Measurements from ENCODE around the gene MUC13.

The MUC13 gene

GRCh38 chr3:124903896-124904834 is 30.4 kb downstream of the MUC13 start:
- DNase-seq (ENCODE audit: low read depth) = no peak

- DNase-seq (ENCODE audit: low read depth) = no peak
These were observed 37.6 kb downstream of the MUC13 start for GRCh38 chr3:124896824-124897526.

DNA sequence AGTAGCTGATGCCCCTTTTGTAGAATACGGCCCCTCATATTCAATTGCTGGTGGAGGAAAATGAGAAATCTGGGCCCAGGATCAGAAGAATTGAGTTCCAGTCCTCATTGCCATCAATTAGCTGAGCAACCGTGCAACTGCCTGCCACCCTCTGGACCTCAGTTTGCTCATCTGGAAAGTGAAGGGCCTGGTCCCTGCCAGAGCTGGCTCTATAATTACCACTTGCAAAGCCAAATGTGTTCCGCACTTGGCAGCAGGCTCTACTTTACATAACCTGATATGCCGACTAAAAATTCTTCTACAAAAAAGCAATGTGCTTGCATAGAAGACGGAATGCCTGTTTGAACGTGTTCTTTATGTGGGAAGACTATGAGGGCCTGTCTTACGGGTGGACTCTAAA is 38.8 kb downstream of the MUC13 start:
- no peak for DNase-seq (ENCODE audit: low read depth)

- DNase-seq (ENCODE audit: low read depth) = no peak
These were observed 41.0 kb downstream of the MUC13 start for GRCh38 chr3:124893526-124893925.

DNA sequence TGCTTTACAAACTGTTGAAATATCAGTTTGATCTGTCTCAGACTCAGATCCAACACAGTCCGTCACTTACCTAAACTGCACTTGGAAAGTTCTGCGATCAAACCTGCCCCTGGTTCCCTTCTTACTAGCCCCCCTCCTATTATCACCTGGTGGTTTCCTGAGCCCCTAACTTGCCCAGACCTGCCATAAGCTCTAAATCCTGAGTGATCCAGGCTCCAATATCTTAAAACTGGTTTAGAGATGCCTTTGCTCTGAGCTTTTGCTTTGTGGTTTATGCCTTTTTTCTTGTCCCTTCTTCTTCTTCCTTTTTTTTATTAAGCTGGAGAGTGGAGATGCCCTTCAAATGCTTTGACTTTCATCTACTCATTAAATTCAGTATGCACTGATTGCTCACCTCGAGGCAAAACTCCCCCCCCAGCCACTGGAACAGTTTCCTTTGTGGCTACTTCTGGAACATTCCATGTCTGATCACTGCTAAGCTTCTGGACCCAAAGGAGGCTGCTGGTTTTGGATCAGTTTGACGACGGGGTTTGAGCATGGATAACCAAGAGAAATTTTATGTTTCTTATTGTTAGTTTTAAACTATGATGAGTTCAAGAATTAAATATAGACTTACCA is 43.9 kb downstream of the MUC13 start:
- no peak for DNase-seq (ENCODE audit: low read depth)

- DNase-seq (ENCODE audit: low read depth) = no peak
These were observed 45.8 kb downstream of the MUC13 start for GRCh38 chr3:124888482-124889441.

- DNase-seq (ENCODE audit: low read depth) = no peak
These were observed 46.6 kb downstream of the MUC13 start for GRCh38 chr3:124887932-124888298.

DNA sequence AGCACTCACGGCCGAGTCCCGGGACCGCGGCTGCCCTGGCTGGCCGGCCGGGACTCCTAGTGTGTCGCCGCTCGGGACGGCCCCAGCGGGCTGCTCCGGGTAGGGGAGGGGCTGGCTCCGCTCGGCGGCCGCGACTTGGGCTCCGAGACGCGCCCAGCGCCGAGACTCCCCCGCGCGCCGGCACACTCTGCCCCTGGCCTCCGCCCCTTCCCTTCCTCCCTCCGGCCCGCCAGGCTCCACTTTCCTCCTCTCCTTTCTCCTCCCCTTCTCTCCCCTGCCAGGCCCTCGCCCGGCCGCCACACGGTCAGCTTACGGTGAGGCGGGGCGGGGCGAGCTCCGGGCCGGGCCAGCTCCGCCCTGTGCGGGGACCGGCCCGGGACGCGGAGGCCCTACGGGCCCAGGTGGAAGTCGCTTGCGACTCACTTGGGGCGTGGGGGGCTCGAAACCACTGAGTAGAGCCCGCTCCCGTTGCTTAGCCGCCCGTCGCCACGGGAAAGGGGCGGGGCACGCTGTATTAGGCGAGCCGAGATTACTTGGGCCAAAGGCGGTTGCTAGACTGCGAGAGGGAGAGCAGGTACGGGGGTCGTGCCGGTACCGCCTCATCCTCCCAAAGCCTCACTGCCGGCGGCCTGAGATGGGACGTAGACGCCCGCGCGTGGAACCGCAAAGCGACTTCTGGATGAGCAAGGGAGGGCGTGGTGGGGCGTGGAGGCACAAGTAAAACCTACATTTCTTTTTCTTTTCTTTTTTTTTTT is 47.2 kb downstream of the MUC13 start, which contains the start of gene ITGB5:
TSS of gene ITGB5 (minus strand) at position 189 of the 755 bp plus-strand sequence. CDS start 365 bp downstream, outside the sequence.
- DNase-seq (ENCODE audit: low read depth) = peak; percentile 21

DNA sequence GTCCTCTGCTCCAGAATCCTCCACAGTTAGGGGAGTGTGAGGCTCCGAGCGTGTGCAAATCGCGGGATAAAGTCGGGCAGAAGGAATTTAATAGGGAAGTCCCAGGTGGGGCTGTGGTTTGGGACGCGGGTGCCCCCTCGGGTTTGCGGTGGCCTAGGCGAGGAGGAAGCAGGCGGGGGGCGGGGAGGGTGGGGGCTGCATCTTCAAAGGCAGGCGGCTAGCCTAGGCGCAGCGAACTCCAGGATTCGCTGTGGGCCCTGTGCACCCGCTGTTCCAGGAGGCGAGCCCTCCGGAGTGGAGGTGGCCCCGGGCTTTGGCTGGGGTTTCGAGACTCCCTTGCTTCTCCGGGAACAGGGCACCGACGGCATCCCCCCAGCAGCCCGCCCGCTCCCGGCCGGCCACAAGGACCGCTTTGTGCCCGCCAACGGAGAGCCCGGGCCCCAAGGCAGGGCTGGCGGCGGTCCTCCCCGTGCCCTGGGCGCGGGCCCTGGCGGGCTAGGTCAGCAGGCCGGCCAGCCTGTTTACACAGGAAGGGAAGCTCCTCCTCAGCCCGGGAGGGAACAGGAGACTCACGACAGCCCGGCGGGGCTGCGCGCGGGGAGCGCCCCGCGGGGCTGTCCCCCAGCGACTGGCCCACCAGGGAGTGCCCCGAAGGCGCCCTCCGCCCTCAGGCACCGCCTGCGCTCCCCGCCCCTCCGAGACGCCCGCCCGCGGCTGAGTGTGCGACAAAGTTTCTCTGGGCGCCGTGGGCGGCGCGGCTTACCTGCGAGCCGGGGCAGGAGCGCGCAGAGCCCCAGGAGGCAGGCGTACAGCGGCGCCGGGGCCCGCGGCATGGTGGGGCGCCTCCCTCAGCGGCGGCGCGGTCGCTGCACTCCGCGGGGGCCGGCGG is 48.1 kb downstream of the MUC13 start:
- peak; percentile 14 for DNase-seq (ENCODE audit: low read depth)

GRCh38 chr3:124885466-124886167 is 48.9 kb downstream of the MUC13 start:
- no peak for DNase-seq (ENCODE audit: low read depth)

GRCh38 chr3:124884474-124885101 is 50.0 kb downstream of the MUC13 start:
- no peak for DNase-seq (ENCODE audit: low read depth)

DNA sequence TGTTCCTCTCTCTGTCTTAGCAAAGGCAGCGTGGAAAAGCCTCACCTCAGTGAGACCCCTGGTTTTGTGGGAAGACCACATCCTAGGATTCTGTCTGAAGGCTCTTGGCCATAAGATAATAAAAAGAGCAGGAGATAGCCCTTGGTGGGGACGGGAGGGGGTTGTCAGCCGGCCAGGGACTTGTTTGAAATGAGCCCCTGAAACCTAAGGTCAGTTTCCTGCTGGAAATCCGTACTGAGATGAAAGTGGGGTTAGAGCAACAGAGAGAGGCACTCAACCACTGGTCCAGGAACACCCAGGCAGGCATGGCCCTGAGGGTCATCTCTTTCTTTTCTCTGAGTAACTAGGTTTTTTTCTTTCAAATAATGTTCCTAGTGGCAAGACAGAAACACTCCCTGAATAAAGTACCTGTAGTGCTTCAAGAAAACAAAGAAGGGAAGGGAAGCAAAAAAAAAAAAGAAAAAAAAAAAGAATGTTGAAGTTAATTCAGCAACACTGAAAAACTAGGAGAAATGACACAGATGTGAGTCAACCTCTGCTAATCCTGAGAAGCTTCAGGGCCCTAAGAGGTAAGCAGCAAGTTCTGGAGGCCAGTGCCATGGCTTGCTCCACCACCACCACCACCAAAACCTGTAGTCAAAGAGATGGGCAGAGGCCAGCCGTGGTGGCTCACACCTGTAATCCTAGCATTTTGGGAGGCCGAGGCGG is 50.6 kb downstream of the MUC13 start:
- DNase-seq (ENCODE audit: low read depth) = no peak

GRCh38 chr3:124882816-124883747 is 51.5 kb downstream of the MUC13 start:
- no peak for DNase-seq (ENCODE audit: low read depth)

DNA sequence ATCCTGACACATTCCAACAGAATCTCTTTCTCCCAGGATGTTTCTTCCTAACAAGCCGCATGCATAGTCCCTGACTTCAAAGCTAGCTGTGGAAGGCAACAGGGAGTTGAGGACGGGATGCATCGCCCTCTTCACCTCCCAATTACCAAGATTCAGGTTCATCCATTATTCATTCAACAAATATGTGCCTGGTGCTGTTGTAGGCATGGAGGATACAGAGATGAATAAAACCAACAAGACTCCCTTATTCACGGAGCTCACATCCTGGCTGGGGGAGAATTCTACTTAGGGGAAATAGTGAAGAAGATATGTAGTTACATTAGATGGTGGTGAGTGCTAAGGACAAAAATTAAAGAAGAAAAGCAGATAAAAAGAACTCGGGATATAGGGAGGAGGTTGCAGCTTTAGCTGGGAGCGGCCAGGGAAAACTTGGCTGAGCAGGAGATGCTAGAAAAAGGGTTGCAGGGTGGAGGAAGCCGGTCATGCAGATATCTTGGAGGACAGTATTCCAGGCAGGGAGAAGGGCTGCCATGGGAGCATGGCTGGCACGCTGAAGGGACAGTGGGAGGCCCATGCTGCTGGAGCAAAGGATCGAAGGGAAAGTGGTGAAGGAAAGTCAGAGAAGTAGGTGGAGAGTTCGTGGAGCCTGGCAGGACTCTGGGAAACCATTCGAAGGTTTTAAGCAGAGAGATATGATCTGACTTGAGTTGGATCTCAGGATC is 52.4 kb downstream of the MUC13 start:
- no peak for DNase-seq (ENCODE audit: low read depth)

- DNase-seq (ENCODE audit: low read depth) = no peak
These were observed 55.2 kb downstream of the MUC13 start for GRCh38 chr3:124879337-124879680.
